MM.1S (cell line): ENCODE data around the gene NOL4L.

Experiments used
- DNase-seq: peaks from one replicate; pipeline ENCODE4 v3.0.0-alpha.2; 2015
- H2AFZ ChIP-seq: fragments of 300-600 bp; sonication (generic); 2 replicates; pipeline ENCODE4 v1.6.0; 2016; ENCODE audit warnings: antibody characterized with exemption, low read length
- H3F3A ChIP-seq: fragments of 300-600 bp; sonication (generic); 2 replicates; pipeline ENCODE4 v1.6.1; 2016; ENCODE audit warnings: mild to moderate bottlenecking, antibody characterized with exemption, low read length, moderate library complexity, mixed read lengths; ENCODE audit not compliant: insufficient read depth
- H3K27ac ChIP-seq: fragments of 300-600 bp; sonication (generic); 2 replicates; pipeline ENCODE4 v1.5.1; 2016; ENCODE audit warnings: mild to moderate bottlenecking, low read length
- H3K27me3 ChIP-seq: fragments of 300-600 bp; sonication (generic); replicated peaks from 2 replicates; pipeline ENCODE4 v1.6.0; 2016; ENCODE audit warnings: low read length; ENCODE audit not compliant: insufficient read depth
- H3K36me3 ChIP-seq: fragments of 300-600 bp; sonication (generic); replicated peaks from 2 replicates; pipeline ENCODE4 v1.6.1; 2016; ENCODE audit warnings: mild to moderate bottlenecking, low read length, mixed read lengths; ENCODE audit not compliant: insufficient read depth
- H3K4me1 ChIP-seq: fragments of 300-600 bp; sonication (generic); 2 replicates; pipeline ENCODE4 v1.6.1; 2016; ENCODE audit warnings: low read length, mixed read lengths
- H3K4me2 ChIP-seq: fragments of 300-600 bp; sonication (generic); 2 replicates; pipeline ENCODE4 v1.6.0; 2016; ENCODE audit warnings: low read depth, low read length
- H3K4me3 ChIP-seq: fragments of 300-600 bp; sonication (generic); 2 replicates; pipeline ENCODE4 v1.5.1; 2016; ENCODE audit warnings: low read length, mixed read lengths
- H3K79me2 ChIP-seq: fragments of 300-600 bp; sonication (generic); 2 replicates; pipeline ENCODE4 v1.6.1; 2016; ENCODE audit warnings: mixed run types, low read length, mixed read lengths
- H3K9ac ChIP-seq: fragments of 300-600 bp; sonication (generic); 2 replicates; pipeline ENCODE4 v1.6.1; 2016; ENCODE audit warnings: low read length, mixed read lengths
- H3K9me2 ChIP-seq: fragments of 300-600 bp; sonication (generic); replicated peaks from 2 replicates; pipeline ENCODE4 v1.6.1; 2016; ENCODE audit warnings: mild to moderate bottlenecking, low read length, mixed read lengths; ENCODE audit not compliant: insufficient read depth
- H3K9me3 ChIP-seq: fragments of 300-600 bp; sonication (generic); replicated peaks from 2 replicates; pipeline ENCODE4 v1.6.1; 2016; ENCODE audit warnings: mild to moderate bottlenecking, low read length, mixed read lengths; ENCODE audit not compliant: insufficient read depth
- H4K20me1 ChIP-seq: fragments of 300-600 bp; sonication (generic); 2 replicates; pipeline ENCODE4 v1.6.1; 2016; ENCODE audit warnings: mild to moderate bottlenecking, low read length, moderate library complexity, mixed read lengths; ENCODE audit not compliant: insufficient read depth
- CTCF ChIP-seq: fragments of 300-600 bp; sonication (generic); IDR thresholded peaks from 2 replicates; pipeline ENCODE4 v1.5.1; 2016; ENCODE audit warnings: antibody characterized with exemption, low read length, mixed read lengths
- EZH2 ChIP-seq: fragments of 300-600 bp; sonication (generic); optimal IDR thresholded peaks from 2 replicates; pipeline ENCODE3; 2017; ENCODE audit warnings: low read depth, mild to moderate bottlenecking, antibody characterized with exemption, low read length, mixed read lengths
- EZH2phosphoT487 ChIP-seq: fragments of 300-600 bp; sonication (generic); IDR thresholded peaks from 2 replicates; pipeline ENCODE4 v1.6.1; 2018; ENCODE audit warnings: antibody characterized with exemption, low read length

The NOL4L gene

DNA sequence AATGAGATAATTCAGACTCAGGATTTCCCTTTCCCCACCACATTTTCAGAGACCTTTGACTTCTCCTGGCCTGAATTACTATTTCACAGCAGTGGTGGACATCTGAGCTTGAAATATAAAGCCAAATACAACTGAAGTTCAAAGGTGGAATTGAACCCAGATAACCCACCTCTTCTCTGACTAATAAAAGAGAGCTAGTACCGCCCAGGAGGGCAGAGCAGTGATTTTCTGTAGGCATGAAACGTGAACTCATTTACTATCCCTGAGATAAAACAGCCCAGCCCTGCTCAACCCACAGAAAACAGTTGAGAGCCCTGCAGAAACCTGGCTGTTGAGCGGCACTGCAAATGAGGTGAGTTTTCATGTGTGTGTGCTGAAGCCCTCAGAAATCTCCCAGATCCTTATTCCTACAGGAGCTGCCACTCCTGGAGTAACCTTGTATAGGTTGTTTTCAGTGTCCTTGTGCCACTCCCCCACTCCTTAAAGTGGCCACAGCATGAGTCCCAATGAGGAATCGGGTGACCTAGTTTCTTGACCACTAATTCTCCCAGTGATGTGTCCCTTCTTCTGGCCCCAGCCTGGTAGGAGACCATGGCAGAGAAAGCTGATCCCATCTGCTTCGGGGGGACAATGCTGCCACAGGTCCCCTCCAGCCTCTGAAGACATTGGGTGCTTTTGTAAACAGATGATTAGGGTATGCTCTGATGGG lies 99.2 kb downstream of the NOL4L start:
- Histone ChIP-seq H3K4me1 (peaks cover 6% of the 10 kb centered on the region; the same call in 1 of the 2 replicates), H3K4me2 (peak overlapping the region; percentile 96)

GRCh38 chr20:32484958-32485769 lies 100.0 kb downstream of the NOL4L start:
- peak; percentile 92 for DNase-seq
- TF ChIP-seq EZH2 (no peak), EZH2phosphoT487 (no peak), CTCF (peak; percentile 81)
- peaks cover 12% of the 10 kb centered on the region for H3F3A ChIP-seq
- H3K4me1 ChIP-seq, result peaks cover 6% of the 10 kb centered on the region; the same call in 1 of the 2 replicates
- no peaks in the 10 kb centered on the region for H3K9me3 ChIP-seq
- H3K4me3 ChIP-seq, result peak overlapping the region; percentile 79
- no peaks in the 10 kb centered on the region for H3K79me2 ChIP-seq
- no peaks in the 10 kb centered on the region for H3K27me3 ChIP-seq
- peak overlapping the region; percentile 96 for H3K4me2 ChIP-seq
- H2AFZ ChIP-seq, result peak overlapping the region; percentile 93
- H3K36me3 ChIP-seq, result no peaks in the 10 kb centered on the region
- peak overlapping the region; percentile 48; the same call in 1 of the 2 replicates for H3K27ac ChIP-seq
- H3K9ac ChIP-seq, result peak overlapping the region; percentile 64; the same call in 1 of the 2 replicates
- no peaks in the 10 kb centered on the region for H4K20me1 ChIP-seq
- no peaks in the 10 kb centered on the region for H3K9me2 ChIP-seq

More for the DNA sequence above, 99.2 kb downstream of the NOL4L start:
- H3K9ac ChIP-seq, result no peak overlapping the region
- no peaks in the 10 kb centered on the region for H3K9me2 ChIP-seq
- DNase-seq, result no peak
- H3K79me2 ChIP-seq, result no peaks in the 10 kb centered on the region
- H2AFZ ChIP-seq, result peak overlapping the region; percentile 39; the same call in 1 of the 2 replicates
- no peaks in the 10 kb centered on the region for H4K20me1 ChIP-seq
- no peak overlapping the region for H3K4me3 ChIP-seq
- no peaks in the 10 kb centered on the region for H3K9me3 ChIP-seq
- no peak overlapping the region for H3K27ac ChIP-seq
- peaks cover 12% of the 10 kb centered on the region for H3F3A ChIP-seq
- no peaks in the 10 kb centered on the region for H3K27me3 ChIP-seq
- H3K36me3 ChIP-seq, result no peaks in the 10 kb centered on the region
- TF ChIP-seq CTCF, result no peak
- TF ChIP-seq EZH2, result no peak
- no peak for TF ChIP-seq EZH2phosphoT487

GRCh38 chr20:32484225-32484957 lies 100.7 kb downstream of the NOL4L start:
- Histone ChIP-seq H3K27ac (peak overlapping the region; percentile 48; the same call in 1 of the 2 replicates), H3K9ac (peak overlapping the region; percentile 64), H4K20me1 (no peaks in the 10 kb centered on the region), H3K36me3 (no peaks in the 10 kb centered on the region), H3K4me1 (peaks cover 6% of the 10 kb centered on the region; the same call in 1 of the 2 replicates), H3K4me2 (peak overlapping the region; percentile 96), H3K27me3 (no peaks in the 10 kb centered on the region), H3F3A (peaks cover 12% of the 10 kb centered on the region), H3K79me2 (no peaks in the 10 kb centered on the region), H3K9me2 (no peaks in the 10 kb centered on the region), H2AFZ (peak overlapping the region; percentile 93), H3K4me3 (peak overlapping the region; percentile 79), H3K9me3 (no peaks in the 10 kb centered on the region)
- TF ChIP-seq CTCF (no peak), EZH2phosphoT487 (no peak), EZH2 (no peak)
- no peak for DNase-seq
